ENCODE data around the gene COMMD2. TPM values are rescaled to one million over a fixed set of nuclear protein-coding genes. Genes with fewer than 3 reads are reported as not detected.

Gene COMMD2
- total RNA-seq, 1 experiment from 2014 or later, result 64.9 TPM

DNA sequence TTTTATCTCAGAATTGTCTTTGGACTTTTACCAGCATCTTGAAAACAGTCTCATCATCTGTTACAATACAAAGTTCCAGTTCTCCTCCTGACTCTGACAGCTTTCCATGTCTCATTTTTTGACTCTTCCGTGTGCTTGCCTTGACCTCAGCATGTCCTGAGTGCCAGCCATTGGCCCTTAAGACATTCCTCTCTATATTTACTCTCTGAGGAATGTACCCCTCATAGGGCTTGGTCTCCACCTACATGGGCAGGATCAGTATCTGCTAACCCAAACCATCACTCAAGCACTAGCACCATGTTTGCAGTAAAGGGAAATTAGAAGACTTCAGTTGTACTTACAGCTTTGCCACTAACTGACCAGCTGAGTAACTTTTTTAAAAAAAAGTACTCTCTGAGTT, 23.9 kb upstream of the COMMD2 start:
- WGBS (ENCODE audit: extremely low coverage, insufficient read length, low lambda C conversion rate), result no CpG with 5 or more reads among the region's 1 CpG
- H2BK5ac ChIP-seq (ENCODE audit: insufficient read length, low read length), result no peak overlapping the region

More for the DNA sequence above, 23.9 kb upstream of the COMMD2 start:
- Histone ChIP-seq H2AFZ (ENCODE audit: low read length) (no peak overlapping the region), H3K4me2 (ENCODE audit: insufficient read depth, insufficient read length, low read length) (no peak overlapping the region), H2BK20ac (ENCODE audit: low read depth, low read length, poor library complexity, severe bottlenecking) (no peak overlapping the region), H3K27me3 (ENCODE audit: insufficient read depth, low read length) (no peaks in the 10 kb centered on the region), H3K4me1 (ENCODE audit: insufficient read depth, low read length) (no peaks in the 10 kb centered on the region; the same call in 1 of the 2 replicates), H3K9me3 (ENCODE audit: control insufficient read depth, low read depth, low read length) (no peaks in the 10 kb centered on the region), H4K20me1 (ENCODE audit: control insufficient read depth, insufficient read depth, insufficient read length) (no peaks in the 10 kb centered on the region), H2BK15ac (ENCODE audit: low read depth, low read length) (no peak overlapping the region), H3K14ac (ENCODE audit: insufficient read depth, low read length) (no peak overlapping the region), H3K18ac (ENCODE audit: insufficient read length, low read depth, low read length) (no peak overlapping the region), H3K9ac (ENCODE audit: extremely low read depth, insufficient read length, low read length) (no peak overlapping the region), H3T11ph (ENCODE audit: low read length) (no peak overlapping the region), H3K23ac (ENCODE audit: insufficient read length, low read depth, low read length) (no peak overlapping the region), H4K5ac (ENCODE audit: insufficient read length, low read depth, low read length) (no peak overlapping the region), H3K79me1 (ENCODE audit: insufficient read depth, low read depth, low read length, poor library complexity, severe bottlenecking) (no peaks in the 10 kb centered on the region), H4K8ac (replicated peaks; ENCODE audit: insufficient read length, low read depth, low read length) (no peak overlapping the region), H4K91ac (ENCODE audit: insufficient read length, low read depth, low read length) (no peak overlapping the region), H3K79me2 (ENCODE audit: insufficient read depth, low read length) (no peaks in the 10 kb centered on the region), H3K56ac (ENCODE audit: insufficient read length, low read depth, low read length) (no peak overlapping the region), H2BK12ac (ENCODE audit: insufficient read length, low read depth, low read length) (no peak overlapping the region), H3K27ac (ENCODE audit: insufficient read length, low read depth, low read length) (no peak overlapping the region), H2AK5ac (ENCODE audit: insufficient read length, low read length) (no peak overlapping the region), H3K4ac (ENCODE audit: low read depth, low read length) (no peak overlapping the region), H3K23me2 (ENCODE audit: insufficient read length, low read depth, low read length, poor library complexity, severe bottlenecking) (no peaks in the 10 kb centered on the region), H2BK120ac (ENCODE audit: low read depth, low read length, poor library complexity, severe bottlenecking) (no peak overlapping the region)
- TF ChIP-seq, protein P1, sequence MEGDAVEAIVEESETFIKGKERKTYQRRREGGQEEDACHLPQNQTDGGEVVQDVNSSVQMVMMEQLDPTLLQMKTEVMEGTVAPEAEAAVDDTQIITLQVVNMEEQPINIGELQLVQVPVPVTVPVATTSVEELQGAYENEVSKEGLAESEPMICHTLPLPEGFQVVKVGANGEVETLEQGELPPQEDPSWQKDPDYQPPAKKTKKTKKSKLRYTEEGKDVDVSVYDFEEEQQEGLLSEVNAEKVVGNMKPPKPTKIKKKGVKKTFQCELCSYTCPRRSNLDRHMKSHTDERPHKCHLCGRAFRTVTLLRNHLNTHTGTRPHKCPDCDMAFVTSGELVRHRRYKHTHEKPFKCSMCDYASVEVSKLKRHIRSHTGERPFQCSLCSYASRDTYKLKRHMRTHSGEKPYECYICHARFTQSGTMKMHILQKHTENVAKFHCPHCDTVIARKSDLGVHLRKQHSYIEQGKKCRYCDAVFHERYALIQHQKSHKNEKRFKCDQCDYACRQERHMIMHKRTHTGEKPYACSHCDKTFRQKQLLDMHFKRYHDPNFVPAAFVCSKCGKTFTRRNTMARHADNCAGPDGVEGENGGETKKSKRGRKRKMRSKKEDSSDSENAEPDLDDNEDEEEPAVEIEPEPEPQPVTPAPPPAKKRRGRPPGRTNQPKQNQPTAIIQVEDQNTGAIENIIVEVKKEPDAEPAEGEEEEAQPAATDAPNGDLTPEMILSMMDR (conservative IDR thresholded peaks at IDR 0.05), result no peak
- no peaks in the 10 kb centered on the region for H3K27me3 Mint-ChIP-seq (ENCODE audit: low read depth)
- DNase-seq, result no peak
- H3K27ac Mint-ChIP-seq, result no peak overlapping the region
- H3K4me1 Mint-ChIP-seq, result peaks cover 5 to 16% of the 10 kb centered on the region in 2 experiments
- H3K36me3 Mint-ChIP-seq (ENCODE audit: insufficient read depth in 1 of 3, low read depth in 3 of 3), result no peaks in the 10 kb centered on the region
- H3K9me3 Mint-ChIP-seq, result no peaks in the 10 kb centered on the region
- H3K4me3 Mint-ChIP-seq, result no peak overlapping the region
